Choroid plexus epithelial cell (primary cell): Measurements from ENCODE around the gene PROSER1.

Experiments
- DNase-seq: peaks from one replicate; pipeline ENCODE4 v3.0.0-alpha.2; 2010; ENCODE audit warnings: low read depth
- H3K4me3 ChIP-seq: 2 replicates; pipeline ENCODE4 v1.5.1; 2011; ENCODE audit warnings: low read depth, mild to moderate bottlenecking, control low read depth, low read length, moderate library complexity
- TF ChIP-seq, protein P1 (sequence below): conservative IDR thresholded peaks from 2 replicates; pipeline ENCODE4 v1.5.1; 2011; ENCODE audit warnings: low read depth, mild to moderate bottlenecking, control low read depth, inconsistent platforms, low read length, moderate library complexity

The PROSER1 gene

DNA sequence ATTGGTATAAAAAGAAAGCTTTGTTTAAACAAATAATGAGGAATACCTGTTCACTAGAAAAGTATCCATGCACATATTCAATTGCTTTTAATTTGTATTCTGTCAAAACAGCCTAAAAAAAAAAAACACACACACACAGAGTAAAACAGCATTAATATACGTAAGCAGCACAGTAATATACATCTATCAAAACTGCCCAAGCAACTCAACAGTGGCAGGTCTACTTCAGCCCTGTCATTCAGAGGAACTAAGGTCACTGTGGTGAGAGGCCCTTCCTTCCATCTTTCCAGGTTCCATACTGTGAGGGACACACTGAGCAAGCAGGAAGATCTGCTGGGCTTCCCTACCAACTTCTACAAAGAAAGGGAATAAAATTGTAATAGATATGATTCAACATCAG, 3.8 kb downstream of the PROSER1 start:
- TF ChIP-seq, protein P1, sequence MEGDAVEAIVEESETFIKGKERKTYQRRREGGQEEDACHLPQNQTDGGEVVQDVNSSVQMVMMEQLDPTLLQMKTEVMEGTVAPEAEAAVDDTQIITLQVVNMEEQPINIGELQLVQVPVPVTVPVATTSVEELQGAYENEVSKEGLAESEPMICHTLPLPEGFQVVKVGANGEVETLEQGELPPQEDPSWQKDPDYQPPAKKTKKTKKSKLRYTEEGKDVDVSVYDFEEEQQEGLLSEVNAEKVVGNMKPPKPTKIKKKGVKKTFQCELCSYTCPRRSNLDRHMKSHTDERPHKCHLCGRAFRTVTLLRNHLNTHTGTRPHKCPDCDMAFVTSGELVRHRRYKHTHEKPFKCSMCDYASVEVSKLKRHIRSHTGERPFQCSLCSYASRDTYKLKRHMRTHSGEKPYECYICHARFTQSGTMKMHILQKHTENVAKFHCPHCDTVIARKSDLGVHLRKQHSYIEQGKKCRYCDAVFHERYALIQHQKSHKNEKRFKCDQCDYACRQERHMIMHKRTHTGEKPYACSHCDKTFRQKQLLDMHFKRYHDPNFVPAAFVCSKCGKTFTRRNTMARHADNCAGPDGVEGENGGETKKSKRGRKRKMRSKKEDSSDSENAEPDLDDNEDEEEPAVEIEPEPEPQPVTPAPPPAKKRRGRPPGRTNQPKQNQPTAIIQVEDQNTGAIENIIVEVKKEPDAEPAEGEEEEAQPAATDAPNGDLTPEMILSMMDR = no peak
- DNase-seq = no peak
- no peak overlapping the region for H3K4me3 ChIP-seq

DNA sequence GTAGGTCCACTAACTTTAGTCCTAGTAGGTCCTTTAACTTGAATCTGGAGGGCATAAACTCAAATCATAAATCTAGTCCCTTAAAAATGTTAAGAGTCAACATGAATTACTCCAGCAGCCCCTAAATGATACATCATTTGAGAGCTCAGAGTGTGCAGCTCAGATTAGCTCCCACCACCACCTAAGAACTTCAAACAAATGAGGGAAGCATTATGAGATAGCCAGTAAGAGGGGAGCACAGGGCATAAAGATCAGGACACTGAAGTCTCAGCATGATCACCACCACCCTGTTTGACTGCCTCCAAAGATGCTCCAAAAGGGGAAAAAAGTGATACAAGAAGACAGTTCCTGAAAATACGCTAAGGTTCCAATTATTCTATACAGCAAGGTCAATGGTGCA, 5.7 kb downstream of the PROSER1 start:
- H3K4me3 ChIP-seq = no peak overlapping the region
- TF ChIP-seq, protein P1 = no peak
- DNase-seq = no peak

DNA sequence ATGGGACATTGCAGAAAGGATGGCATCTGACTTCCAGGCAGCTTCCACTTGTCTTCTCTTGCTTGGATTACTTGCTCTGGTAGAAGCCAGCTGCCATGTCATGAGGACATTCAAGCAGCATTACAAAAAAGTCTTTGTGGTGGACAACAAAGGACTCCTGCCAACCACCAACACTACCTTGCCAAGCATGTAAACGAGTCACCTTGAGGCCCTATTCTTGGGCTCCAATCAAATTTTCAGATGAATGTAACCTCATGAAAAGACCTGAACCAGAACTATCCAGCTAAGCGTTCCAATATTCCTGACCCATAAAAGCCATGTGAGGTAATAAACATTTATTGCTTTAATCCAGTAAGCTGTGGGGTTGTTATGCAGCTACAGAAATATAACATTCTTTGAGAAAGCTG, 12.5 kb downstream of the PROSER1 start:
- DNase-seq = no peak
- TF ChIP-seq, protein P1 = no peak

DNA sequence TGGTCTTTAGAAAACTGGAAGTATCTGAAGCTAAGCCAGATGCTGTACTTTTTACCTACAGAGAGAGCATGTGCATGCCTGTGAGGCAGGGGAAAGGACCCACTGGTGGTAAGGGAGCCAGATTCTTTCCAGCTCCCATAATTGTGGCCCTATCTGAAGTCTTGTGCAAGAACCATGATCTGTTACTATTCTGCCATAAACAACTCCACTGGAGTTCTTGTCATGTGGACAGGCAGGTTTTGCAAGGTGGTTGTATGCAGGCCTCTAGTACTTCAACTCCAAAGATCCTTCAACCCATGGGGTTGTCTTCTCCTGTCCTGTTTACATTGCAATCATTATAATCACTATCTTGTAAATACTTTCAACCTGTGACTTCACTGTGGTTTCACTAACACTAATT, 14.1 kb downstream of the PROSER1 start:
- no peak overlapping the region for H3K4me3 ChIP-seq
- TF ChIP-seq, protein P1 = no peak
- DNase-seq = peak; percentile 79

More for the DNA sequence above, 12.5 kb downstream of the PROSER1 start:
- no peak overlapping the region for H3K4me3 ChIP-seq

DNA sequence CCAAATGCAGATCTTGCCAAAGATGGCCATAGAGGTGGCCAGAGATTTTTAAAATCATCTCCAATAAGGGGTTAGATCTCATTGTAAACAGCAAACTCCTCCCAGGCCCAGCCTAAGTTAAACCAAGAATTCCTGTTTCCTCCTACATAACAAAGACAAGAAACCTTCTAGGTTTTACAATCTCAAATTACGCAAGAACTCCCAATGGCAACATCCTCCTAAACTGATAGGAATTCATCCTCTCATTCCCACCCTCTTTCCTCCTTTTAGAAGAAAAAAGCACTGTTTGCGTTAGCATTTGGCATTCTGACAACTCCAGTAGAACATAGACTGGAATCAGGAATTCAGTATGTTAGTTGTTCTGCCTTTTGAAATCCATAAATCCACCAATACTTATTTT, 14.6 kb downstream of the PROSER1 start:
- TF ChIP-seq, protein P1 = no peak
- DNase-seq = peak; percentile 50
- H3K4me3 ChIP-seq = no peak overlapping the region

DNA sequence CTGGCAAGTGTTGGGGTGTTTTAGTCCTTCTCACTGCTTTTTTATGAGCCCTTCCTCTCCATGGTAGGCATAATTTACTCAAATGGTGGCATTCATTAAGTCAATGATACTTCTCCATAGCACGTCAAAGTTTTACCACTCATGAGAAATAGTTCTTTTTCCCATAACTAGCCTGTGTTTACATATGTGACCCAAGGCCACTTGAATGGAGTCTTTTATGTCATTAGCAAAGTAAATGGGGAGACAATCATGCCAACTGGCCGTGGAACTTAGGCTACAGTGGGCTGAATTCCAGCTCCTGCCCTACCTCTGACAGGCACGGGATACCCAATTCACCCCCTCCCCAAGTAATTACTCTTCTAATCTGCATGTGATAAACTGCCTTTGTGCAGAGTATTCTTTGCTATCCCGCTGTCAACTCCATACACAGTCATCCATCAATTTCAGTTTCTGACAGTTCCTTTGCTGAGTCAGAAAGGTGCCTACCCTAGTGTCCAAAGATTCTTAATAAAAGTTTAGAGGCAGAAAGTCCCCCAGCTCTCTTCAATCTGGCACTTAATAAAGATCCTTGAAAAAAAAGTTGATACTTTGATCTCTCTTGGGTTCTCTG, 16.9 kb downstream of the PROSER1 start:
- DNase-seq = no peak
- TF ChIP-seq, protein P1 = no peak
- H3K4me3 ChIP-seq = no peak overlapping the region

DNA sequence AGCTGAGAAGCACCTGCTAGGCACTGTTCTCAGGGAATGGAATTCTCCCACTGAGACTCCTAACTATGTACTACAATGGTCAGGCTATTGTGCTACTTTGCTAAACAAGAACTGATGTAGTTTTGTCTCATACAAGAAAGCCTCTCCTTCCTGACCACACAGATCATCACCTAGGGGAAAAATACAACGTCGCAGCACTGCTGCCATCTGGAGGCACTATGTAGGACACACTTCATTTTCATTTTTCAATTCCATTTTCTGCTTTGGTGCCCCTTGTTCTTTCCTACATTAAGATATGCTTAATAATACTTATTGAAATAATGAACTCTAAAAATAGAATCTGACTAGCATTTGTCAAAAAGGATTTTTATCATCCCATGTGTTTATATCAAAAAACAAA, 21.1 kb downstream of the PROSER1 start:
- TF ChIP-seq, protein P1 = peak; percentile 78
- H3K4me3 ChIP-seq = no peak overlapping the region
- DNase-seq = peak; percentile 74
